Right atrium auricular region (tissue), 2 donors: ENCODE data around the gene TRMT2B. TPM values are rescaled to one million over a fixed set of nuclear protein-coding genes. Genes with fewer than 3 reads are reported as not detected.
"Not testable (repeated sequence)": the region's sequence is repeated elsewhere in the genome, so short reads cannot be mapped to it uniquely, and the experiment has no call there.

Experiments
- DNase-seq: peaks from one replicate; pipeline ENCODE4 v3.0.0-alpha.2; 2019; ENCODE audit warnings: low spot score
- H3K27ac ChIP-seq, 2 donors: fragments of 200-600 bp; sonication (generic); 1 replicate in 1 of 2; 2 replicates in 1 of 2; pipeline ENCODE4 v1.5.1; 2016 to 2019
- H3K27me3 ChIP-seq, 2 donors: fragments of 200-600 bp; sonication (generic); one replicate each; pipeline versions ENCODE4 v1.5.1 to v1.6.0; 2017 to 2019
- H3K36me3 ChIP-seq: fragments of 200-600 bp; sonication (generic); one replicate; pipeline ENCODE4 v1.5.1; 2016
- H3K4me1 ChIP-seq, 2 donors: fragments of 200-600 bp; sonication (generic); one replicate each; pipeline versions ENCODE4 v1.5.1 to v1.6.0; 2017 to 2019
- H3K4me3 ChIP-seq, 2 donors: fragments of 200-600 bp; sonication (generic); 1 replicate in 1 of 2; 2 replicates in 1 of 2; pipeline ENCODE4 v1.5.1; 2017 to 2019; ENCODE audit warnings: mild to moderate bottlenecking in 1 of 2, moderate library complexity in 1 of 2
- H3K9me3 ChIP-seq, 2 donors: fragments of 200-600 bp; sonication (generic); one replicate each; pipeline ENCODE4 v1.5.1; 2019
- CTCF ChIP-seq, 2 donors: fragments of 200-600 bp; sonication (generic); IDR thresholded peaks; one replicate each; pipeline ENCODE4 v1.5.1; 2019; ENCODE audit warnings: antibody characterized with exemption in 2 of 2
- total RNA-seq, 2 donors: library from RNA; depleted of rRNA; stranded (reverse); fragments of >200 nt; gene quantifications; one replicate each; pipeline ENCODE4 v1.1.0, GENCODE V29; 2016

Gene TRMT2B
- total RNA-seq, 2 donors from 2014 or later = 14.0 to 19.1 TPM

- no peak for TF ChIP-seq CTCF (IDR thresholded peaks at IDR 0.05)
- Histone ChIP-seq H3K4me1 (no peaks in the 10 kb centered on the region), H3K4me3 (no peak overlapping the region), H3K27ac (no peak overlapping the region), H3K27me3 (no peaks in the 10 kb centered on the region), H3K36me3 (no peaks in the 10 kb centered on the region), H3K9me3 (no peaks in the 10 kb centered on the region)
- DNase-seq = no peak
Measured at GRCh38 chrX:101079736-101080270, 27.9 kb upstream of the TRMT2B start.

- Histone ChIP-seq H3K27me3 (no peaks in the 10 kb centered on the region), H3K4me1 (no peaks in the 10 kb centered on the region), H3K9me3 (no peaks in the 10 kb centered on the region), H3K27ac (no peak within 1 kb of the TSS), H3K4me3 (peak within 1 kb of the TSS; percentile 17 to 18), H3K36me3 (no peaks in the 10 kb centered on the region)
- no peak for TF ChIP-seq CTCF (IDR thresholded peaks at IDR 0.05)
- DNase-seq = no peak
Measured at GRCh38 chrX:101078716-101079598, 27.0 kb upstream of the TRMT2B start, which contains the start of gene TMEM35A. TMEM35A (plus strand) TSS chrX:101078879; CDS start chrX:101079003, 124 bp downstream.

GRCh38 chrX:101071582-101071981 is 19.7 kb upstream of the TRMT2B start:
- H3K4me3 ChIP-seq = no peak overlapping the region
- H3K36me3 ChIP-seq = no peaks in the 10 kb centered on the region
- DNase-seq = no peak
- H3K27me3 ChIP-seq = no peaks in the 10 kb centered on the region
- no peaks in the 10 kb centered on the region for H3K9me3 ChIP-seq
- TF ChIP-seq CTCF (IDR thresholded peaks at IDR 0.05) = no peak
- no peaks in the 10 kb centered on the region for H3K4me1 ChIP-seq
- no peak overlapping the region for H3K27ac ChIP-seq

- DNase-seq = no peak
- Histone ChIP-seq H3K4me1 (no peaks in the 10 kb centered on the region), H3K9me3 (no peaks in the 10 kb centered on the region), H3K36me3 (no peaks in the 10 kb centered on the region), H3K4me3 (no peak overlapping the region), H3K27ac (no peak overlapping the region), H3K27me3 (no peaks in the 10 kb centered on the region)
- no peak for TF ChIP-seq CTCF (IDR thresholded peaks at IDR 0.05)
Measured at GRCh38 chrX:101062176-101062575, 10.3 kb upstream of the TRMT2B start.

- DNase-seq = no peak
- H3K4me1 ChIP-seq = no peaks in the 10 kb centered on the region
- H3K9me3 ChIP-seq = no peaks in the 10 kb centered on the region
- no peaks in the 10 kb centered on the region for H3K36me3 ChIP-seq
- no peak overlapping the region for H3K4me3 ChIP-seq
- H3K27me3 ChIP-seq = no peaks in the 10 kb centered on the region
- H3K27ac ChIP-seq = no peak overlapping the region
- TF ChIP-seq CTCF (IDR thresholded peaks at IDR 0.05) = no peak
Measured at GRCh38 chrX:101057093-101057714, 5.3 kb upstream of the TRMT2B start.

GRCh38 chrX:101056551-101056950 is 4.6 kb upstream of the TRMT2B start:
- H3K4me3 ChIP-seq, DNase-seq, H3K36me3 ChIP-seq, H3K9me3 ChIP-seq, H3K27ac ChIP-seq, H3K27me3 ChIP-seq, H3K4me1 ChIP-seq: not testable (repeated sequence)
